Tibial nerve (tissue), 4 donors: ENCODE measurements around the gene MED12. TPM values are rescaled to one million over a fixed set of nuclear protein-coding genes. Genes with fewer than 3 reads are reported as not detected.

Source experiments
- DNase-seq, 2 donors: peaks; one replicate each; pipeline ENCODE4 v3.0.0-alpha.2; 2019; ENCODE audit warnings: low spot score in 2 of 2
- H3K27ac ChIP-seq, 4 donors: fragments of 200-600 bp; sonication (generic) in 3 of 4; one replicate each; pipeline ENCODE4 v1.5.1; 2017 to 2019; ENCODE audit warnings: mild to moderate bottlenecking in 1 of 4
- H3K27me3 ChIP-seq, 2 donors: fragments of 200-600 bp; sonication (generic) in 1 of 2; one replicate each; pipeline versions ENCODE4 v1.5.1 to v1.6.0; 2017 to 2019
- H3K36me3 ChIP-seq, 3 donors: fragments of 200-600 bp; sonication (generic); one replicate each; pipeline ENCODE4 v1.5.1; 2018 to 2019
- H3K4me1 ChIP-seq, 4 donors: fragments of 200-600 bp; sonication (generic) in 3 of 4; one replicate each; pipeline ENCODE4 v1.5.1; 2017 to 2019
- H3K4me3 ChIP-seq, 4 donors: fragments of 200-600 bp; sonication (generic) in 3 of 4; one replicate each; pipeline ENCODE4 v1.5.1; 2017 to 2019; ENCODE audit warnings: mild to moderate bottlenecking in 1 of 4, moderate library complexity in 1 of 4
- H3K9me3 ChIP-seq, 4 donors: fragments of 200-600 bp; sonication (generic) in 3 of 4; one replicate each; pipeline ENCODE4 v1.5.1; 2017 to 2019
- CTCF ChIP-seq, 5 experiments: fragments of 200-600 bp in 3 of 5; fragments of 450-650 bp in 2 of 5; sonication (generic) in 3 of 5; IDR thresholded peaks; one replicate each; pipeline ENCODE4 v1.5.1; 2016 to 2019; ENCODE audit warnings: antibody characterized with exemption in 5 of 5, mild to moderate bottlenecking in 3 of 5, moderate library complexity in 2 of 5
- EP300 ChIP-seq, 2 donors: sonication (generic); formaldehyde crosslinking; IDR thresholded peaks; one replicate each; pipeline ENCODE4 v1.6.1; 2017; ENCODE audit warnings: antibody characterized with exemption in 2 of 2, mild to moderate bottlenecking in 1 of 2
- POLR2A ChIP-seq, 2 donors: fragments of 450-650 bp; IDR thresholded peaks; one replicate each; pipeline ENCODE4 v1.6.1; 2017; ENCODE audit warnings: antibody characterized with exemption in 2 of 2, mild to moderate bottlenecking in 2 of 2, moderate library complexity in 2 of 2
- WGBS, 2 donors: methylation state at CpG; one replicate each; pipeline ENCODE4 v1.1.5; 2018; 5-methylcytosine and 5-hydroxymethylcytosine counted together
- total RNA-seq, 4 donors: library from RNA; depleted of rRNA; stranded (reverse); fragments of >200 nt; gene quantifications; one replicate each; pipeline ENCODE4 v1.1.0, GENCODE V29; 2016

The MED12 gene
- total RNA-seq, 4 donors from 2014 or later = 30.8 to 65.8 (median 48.3) TPM

DNA sequence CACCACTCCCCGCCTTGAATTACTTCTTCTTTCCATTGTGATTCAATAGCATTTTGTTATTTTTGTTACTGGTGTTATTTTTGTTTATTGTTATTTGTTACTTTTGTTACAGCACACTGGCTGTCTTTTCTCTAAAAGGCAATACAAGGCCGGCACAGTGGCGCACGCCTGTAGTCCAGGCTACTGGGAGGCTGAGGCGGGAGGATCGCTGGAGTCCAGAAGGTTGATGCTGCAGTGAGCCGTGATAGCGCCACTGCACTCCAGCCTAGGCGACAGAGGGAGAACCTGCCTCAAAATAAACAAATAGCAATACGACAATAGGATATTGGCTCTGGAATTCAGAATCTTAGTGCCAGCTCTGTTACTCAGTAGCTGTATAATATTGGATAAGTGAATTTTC lies 1.0 kb upstream of the MED12 start:
- Histone ChIP-seq H3K9me3 (no peaks in the 10 kb centered on the region), H3K36me3 (peaks cover 0 to 17% (median 0%) of the 10 kb centered on the region in 3 donors), H3K27me3 (no peaks in the 10 kb centered on the region), H3K4me3 (no peak overlapping the region), H3K4me1 (peaks cover 0 to 14% (median 0%) of the 10 kb centered on the region in 4 donors), H3K27ac (peak overlapping the region in 2 of 4 donors; percentile 87 to 92)
- no peak for DNase-seq
- TF ChIP-seq POLR2A (IDR thresholded peaks at IDR 0.05) (no peak), EP300 (IDR thresholded peaks at IDR 0.05) (no peak), CTCF (IDR thresholded peaks at IDR 0.05) (no peak)
- WGBS, 2 donors = 85 to 88% methylated on average over 10 of the region's 10 CpGs

DNA sequence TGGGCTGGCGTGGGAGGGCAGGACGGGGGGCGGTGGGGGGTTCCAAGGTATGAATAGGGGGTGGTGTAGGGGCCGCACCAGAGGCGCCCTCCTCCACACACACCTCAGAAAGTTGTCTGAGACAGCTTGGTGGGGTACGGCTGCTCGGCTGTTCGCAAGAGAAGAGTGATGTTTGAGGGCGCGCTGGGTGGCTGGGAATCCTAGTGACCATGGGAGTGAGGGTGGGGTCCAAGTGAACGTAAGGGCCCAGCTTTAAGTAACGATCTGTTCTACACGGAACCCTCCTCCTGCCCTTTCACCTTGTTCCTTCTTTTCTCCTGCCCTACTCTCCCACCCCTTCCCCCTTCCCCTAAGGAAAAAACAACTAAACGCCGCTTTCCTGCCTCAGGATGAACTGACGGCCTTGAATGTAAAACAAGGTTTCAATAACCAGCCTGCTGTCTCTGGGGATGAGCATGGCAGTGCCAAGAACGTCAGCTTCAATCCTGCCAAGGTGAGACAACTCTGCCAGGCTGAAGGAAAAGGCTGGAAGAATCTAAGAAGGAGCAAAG lies 664 bp downstream of the MED12 start:
- peaks cover 0 to 14% (median 0%) of the 10 kb centered on the region in 4 donors for H3K4me1 ChIP-seq

GRCh38 chrX:71128166-71128833 lies 9.9 kb downstream of the MED12 start:
- peaks cover 0 to 10% (median 0%) of the 10 kb centered on the region in 4 donors for H3K4me1 ChIP-seq
- no peak for TF ChIP-seq EP300 (IDR thresholded peaks at IDR 0.05)
- no peak for TF ChIP-seq POLR2A (IDR thresholded peaks at IDR 0.05)
- no peak for TF ChIP-seq CTCF (IDR thresholded peaks at IDR 0.05)
- WGBS, 2 donors = 53 to 73% methylated on average over 9 to 12 of the region's 12 CpGs
- H3K27ac ChIP-seq = peak overlapping the region in 1 of 4 donors; percentile 7
- H3K36me3 ChIP-seq = peaks cover 0 to 95% (median 0%) of the 10 kb centered on the region in 3 donors
- no peaks in the 10 kb centered on the region for H3K27me3 ChIP-seq
- DNase-seq = no peak
- H3K9me3 ChIP-seq = no peaks in the 10 kb centered on the region
- no peak overlapping the region for H3K4me3 ChIP-seq

More for the DNA sequence above, 664 bp downstream of the MED12 start:
- Histone ChIP-seq H3K27me3 (no peaks in the 10 kb centered on the region), H3K4me3 (peak overlapping the region; percentile 39 to 65 (median 58)), H3K27ac (peak overlapping the region; percentile 55 to 93 (median 90)), H3K36me3 (peaks cover 0 to 34% (median 0%) of the 10 kb centered on the region in 3 donors), H3K9me3 (no peaks in the 10 kb centered on the region)
- DNase-seq = no peak
- 1 to 38% methylated on average over 12 to 17 of the region's 17 CpGs for WGBS, 2 donors
- TF ChIP-seq CTCF (IDR thresholded peaks at IDR 0.05) (no peak), EP300 (IDR thresholded peaks at IDR 0.05) (no peak), POLR2A (IDR thresholded peaks at IDR 0.05) (no peak)

DNA sequence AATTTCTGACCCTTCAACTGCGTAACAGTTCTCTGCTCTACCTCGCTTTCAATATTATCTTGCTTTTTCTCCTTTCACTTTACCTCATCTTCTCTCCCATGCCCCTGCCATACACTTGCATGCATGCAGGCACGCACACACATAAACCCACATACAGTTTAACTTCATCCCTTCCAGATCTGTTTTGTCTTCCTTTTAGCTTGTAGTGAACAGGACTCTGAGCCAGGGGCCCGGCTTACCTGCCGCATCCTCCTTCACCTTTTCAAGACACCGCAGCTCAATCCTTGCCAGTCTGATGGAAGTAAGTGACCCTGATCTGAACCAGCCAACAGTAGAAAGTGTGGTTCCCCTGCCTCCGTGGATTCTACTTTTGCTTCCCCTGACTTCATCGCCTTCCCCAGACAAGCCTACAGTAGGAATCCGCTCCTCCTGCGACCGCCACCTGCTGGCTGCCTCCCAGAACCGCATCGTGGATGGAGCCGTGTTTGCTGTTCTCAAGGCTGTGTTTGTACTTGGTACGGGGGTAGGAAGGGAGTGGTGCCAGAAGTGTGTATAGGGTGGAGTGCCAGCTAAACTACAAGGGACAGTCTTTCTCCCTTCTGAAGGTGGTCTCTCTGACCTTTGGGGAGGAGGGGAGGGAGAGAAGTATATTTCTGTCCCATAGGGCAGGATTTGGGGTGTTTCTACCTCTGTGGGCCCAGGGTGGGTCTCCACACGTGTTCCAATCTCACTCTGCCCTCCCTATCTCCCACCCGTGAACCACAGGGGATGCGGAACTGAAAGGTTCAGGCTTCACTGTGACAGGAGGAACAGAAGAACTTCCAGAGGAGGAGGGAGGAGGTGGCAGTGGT lies 10.7 kb downstream of the MED12 start:
- 20 to 39% methylated on average over 16 to 18 of the region's 18 CpGs for WGBS, 2 donors
- peak; percentile 38 to 68 for DNase-seq
- TF ChIP-seq CTCF (IDR thresholded peaks at IDR 0.05) = peak; percentile 59 to 74 (median 69)
- no peak for TF ChIP-seq POLR2A (IDR thresholded peaks at IDR 0.05)
- H3K4me3 ChIP-seq = no peak overlapping the region
- H3K36me3 ChIP-seq = peaks cover 0 to 93% (median 0%) of the 10 kb centered on the region in 3 donors
- H3K9me3 ChIP-seq = no peaks in the 10 kb centered on the region
- no peaks in the 10 kb centered on the region for H3K27me3 ChIP-seq
- peaks cover 0 to 10% (median 0%) of the 10 kb centered on the region in 4 donors for H3K4me1 ChIP-seq
- peak overlapping the region in 1 of 4 donors; percentile 47 for H3K27ac ChIP-seq
